ENCODE measurements around the gene FDXR. TPM values are rescaled to one million over a fixed set of nuclear protein-coding genes. Genes with fewer than 3 reads are reported as not detected.
"Not testable (repeated sequence)": the region's sequence is repeated elsewhere in the genome, so short reads cannot be mapped to it uniquely, and the experiment has no call there.

Gene FDXR
- polyA plus RNA-seq, 3 donors = 5.9 to 7.2 (median 6.6) TPM

- no peak for DNase-seq (ENCODE audit: low read depth in 3 of 3, low spot score in 2 of 3)
Observed at GRCh38 chr17:74873874-74874614, 1.2 kb upstream of the FDXR start.

DNA sequence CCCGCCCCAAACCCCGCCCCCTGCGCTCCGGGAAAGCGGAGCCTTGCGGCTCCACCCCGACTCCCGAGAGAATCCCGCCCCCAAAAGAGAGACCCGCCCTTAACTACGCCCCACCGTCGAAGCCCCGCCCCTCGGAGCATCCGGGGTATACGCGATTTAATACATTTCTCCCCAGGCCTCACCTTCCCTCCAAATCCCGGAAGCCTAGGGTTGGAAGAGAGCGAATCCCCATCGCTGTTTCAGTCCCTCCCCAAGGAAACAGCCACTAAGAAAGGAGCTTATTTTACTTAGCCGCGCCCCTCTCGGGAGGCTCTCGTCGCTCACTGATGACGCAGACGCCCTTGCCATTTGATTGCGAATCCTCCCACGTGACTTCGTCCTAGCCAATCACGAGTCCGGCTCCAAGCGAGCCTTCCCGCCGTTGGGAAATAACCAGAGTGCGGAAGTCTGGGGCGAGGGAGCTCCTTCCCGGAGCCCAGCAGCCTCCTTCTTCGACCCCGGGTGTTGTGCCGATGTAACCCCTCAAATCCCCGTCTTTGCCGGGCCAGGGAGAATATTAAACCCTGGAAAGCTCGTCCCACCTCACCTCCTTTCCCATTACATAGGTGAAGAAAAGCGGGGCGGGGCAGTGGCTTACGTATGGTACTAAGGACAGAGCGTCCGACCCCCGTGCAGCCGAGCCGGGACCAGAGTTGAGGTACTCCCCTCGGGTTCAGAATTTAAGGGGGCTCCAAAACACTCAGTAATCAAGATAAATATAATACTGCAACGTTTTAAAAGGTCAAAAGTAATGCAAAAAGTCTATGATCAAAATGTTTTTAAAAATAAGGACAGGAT, 461 bp upstream of the FDXR start:
- peak; percentile 99 to 100 (median 99) for DNase-seq (ENCODE audit: low read depth in 3 of 3, low spot score in 2 of 3)

GRCh38 chr17:74871356-74872076, 1.3 kb downstream of the FDXR start:
- no peak for DNase-seq (ENCODE audit: low read depth in 3 of 3, low spot score in 2 of 3)

DNA sequence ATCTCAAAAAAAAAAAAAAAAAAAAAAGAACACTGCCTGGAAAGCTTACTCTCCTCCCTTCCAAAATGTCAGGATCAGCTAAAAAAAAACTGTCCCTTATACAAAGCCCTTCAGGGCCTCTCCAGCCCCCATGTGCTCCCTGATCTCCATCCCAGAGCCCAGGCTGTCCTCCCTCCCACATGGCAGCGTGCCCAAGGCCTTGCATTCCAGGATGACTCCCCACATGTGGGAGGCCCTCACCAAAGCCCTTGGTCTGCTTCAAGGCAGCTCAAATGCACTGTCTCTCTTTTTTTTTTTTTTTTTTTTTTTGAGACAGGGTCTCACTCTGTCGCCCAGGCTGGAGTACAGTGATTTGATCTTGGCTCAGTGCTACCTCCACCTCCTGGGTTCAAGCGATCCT, 2.3 kb downstream of the FDXR start:
- DNase-seq (ENCODE audit: low read depth in 3 of 3, low spot score in 2 of 3) = no peak

DNA sequence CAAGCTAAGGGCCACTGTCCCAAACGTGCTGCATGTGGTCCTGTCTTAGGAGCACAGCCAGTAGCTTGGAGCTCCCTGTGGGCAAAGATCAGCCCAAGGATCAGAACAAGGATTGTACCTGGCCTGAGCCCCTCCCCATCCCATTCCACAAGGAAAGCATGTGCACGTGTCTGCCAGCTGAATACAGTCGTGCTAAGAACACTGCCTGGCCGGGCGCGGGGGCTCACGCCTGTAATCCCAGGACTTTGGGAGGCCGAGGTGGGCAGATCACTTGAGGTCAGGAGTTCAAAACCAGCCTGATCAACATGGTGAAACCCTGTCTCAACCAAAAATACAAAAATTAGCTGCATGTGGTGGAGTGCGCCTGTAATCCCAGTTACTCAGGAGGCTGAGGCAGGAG, 2.8 kb downstream of the FDXR start:
- not testable (repeated sequence) for DNase-seq (ENCODE audit: low read depth in 3 of 3, low spot score in 2 of 3)

DNA sequence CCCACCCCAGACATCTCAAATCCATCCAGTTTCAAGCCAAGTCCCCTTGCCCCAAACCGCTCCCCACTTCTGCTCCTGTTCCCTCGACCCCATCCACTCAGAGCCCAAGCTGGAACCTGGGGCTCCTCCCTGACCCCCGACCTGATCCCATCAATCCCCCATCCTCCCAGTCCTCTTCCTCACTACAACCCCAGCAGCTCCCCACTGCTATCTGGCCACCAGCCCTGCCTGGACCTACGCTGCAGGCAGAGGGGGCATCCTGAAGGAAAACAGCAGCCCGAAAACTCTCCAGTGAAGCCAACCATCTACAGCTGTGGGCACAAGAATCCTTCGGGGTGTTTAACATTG, 3.9 kb downstream of the FDXR start:
- no peak for DNase-seq (ENCODE audit: low read depth in 3 of 3, low spot score in 2 of 3)

DNA sequence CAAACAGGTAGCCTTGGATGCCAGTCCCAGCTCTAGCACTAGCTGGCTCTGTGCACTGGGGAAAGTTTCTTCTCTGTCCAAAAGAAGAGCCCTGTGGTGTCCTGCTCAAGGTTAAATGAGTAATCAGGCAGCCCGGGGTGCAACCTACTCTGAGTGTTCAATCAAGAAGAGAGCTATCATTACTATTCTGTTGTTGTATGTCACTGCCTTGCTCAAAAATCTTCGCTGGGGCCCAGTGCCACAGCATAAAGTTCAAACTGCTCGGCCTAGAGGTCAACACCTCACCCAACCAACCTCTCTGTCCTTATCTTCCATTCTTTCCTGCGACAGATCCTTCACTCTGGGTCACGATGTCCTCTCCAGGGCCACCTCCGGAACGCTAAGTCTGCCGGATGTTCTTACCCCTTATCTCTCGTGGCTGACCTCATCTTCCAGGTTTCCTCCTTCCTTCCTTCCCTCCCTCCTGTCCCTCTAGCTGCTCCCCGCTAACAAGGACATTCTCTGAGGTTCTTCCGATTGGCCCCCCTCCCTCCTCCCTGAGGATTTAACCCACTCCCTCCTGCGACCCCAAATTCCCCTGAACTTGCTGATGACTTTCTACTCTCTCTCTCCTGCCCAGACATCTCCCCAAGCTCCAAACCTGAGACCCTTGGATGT, 4.4 kb downstream of the FDXR start:
- DNase-seq (ENCODE audit: low read depth in 3 of 3, low spot score in 2 of 3) = no peak

DNA sequence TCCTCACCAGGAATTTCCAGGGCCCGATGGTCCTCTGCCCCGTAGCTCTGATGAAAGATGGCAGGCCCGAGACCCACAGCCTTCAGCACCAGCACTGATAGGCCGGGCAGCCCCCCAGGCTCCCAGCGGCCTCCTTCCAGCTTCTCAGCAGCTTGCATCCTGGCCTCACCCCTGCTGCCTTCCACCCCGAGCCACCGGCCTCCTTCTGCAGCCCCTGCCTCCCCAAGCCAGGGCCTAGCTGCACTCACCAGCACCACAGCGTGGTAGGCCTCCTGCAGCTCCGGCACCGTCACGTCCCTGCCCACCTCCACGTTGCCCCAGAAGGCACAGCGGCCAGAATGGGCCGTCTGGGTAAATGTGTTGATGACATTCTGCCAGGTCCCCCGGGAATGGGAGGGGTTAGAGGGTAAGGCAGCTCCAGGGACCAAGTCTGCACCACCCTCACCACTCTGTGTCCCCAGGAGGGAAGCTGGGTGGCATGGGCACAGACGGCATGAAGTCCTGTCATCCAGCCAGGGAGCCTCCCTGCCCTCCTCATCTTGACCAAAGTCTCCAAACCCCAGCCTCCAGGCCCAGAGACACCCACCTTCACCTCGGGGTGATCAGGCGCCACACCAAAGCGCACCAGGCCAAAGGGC, 6.5 kb downstream of the FDXR start:
- DNase-seq (ENCODE audit: low read depth in 3 of 3, low spot score in 2 of 3) = no peak

DNA sequence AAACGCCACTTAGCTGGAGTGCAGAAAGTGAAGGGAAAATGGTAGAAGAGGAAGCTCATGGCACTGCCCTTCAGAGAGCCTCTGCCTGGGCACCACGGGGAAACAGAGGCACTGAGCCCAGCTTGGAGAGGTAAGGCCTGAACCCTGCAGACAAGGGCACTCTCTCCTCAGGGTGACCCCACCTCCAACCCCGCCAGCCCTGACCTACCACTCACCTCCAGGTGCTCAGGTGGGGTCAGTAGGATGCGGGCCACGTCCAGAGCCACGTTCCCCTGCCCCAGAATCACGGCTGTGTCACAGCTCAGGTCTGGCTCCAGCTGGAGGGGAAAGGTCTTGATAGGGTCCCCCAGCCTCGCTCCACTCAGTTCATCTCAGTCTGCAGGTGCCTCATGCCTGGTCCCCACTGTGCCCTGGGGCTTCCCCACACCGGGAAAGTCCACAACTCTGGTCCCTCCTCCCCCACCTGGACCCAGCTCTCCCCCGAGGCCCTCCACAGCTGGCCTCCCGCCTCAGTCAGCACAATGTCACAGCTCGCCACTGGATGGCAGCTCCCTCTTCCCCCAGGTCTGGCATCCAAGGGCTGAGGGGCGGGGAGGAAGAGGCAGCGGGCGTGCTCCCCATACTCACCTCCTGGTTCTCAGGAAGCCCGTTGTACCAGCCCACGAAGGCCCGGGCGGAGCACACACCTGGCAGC, 7.1 kb downstream of the FDXR start:
- DNase-seq (ENCODE audit: low read depth in 3 of 3, low spot score in 2 of 3) = no peak

GRCh38 chr17:74864866-74865395, 7.9 kb downstream of the FDXR start:
- no peak for DNase-seq (ENCODE audit: low read depth in 3 of 3, low spot score in 2 of 3)

GRCh38 chr17:74864297-74864865, 8.4 kb downstream of the FDXR start:
- DNase-seq (ENCODE audit: low read depth in 3 of 3, low spot score in 2 of 3) = no peak

DNA sequence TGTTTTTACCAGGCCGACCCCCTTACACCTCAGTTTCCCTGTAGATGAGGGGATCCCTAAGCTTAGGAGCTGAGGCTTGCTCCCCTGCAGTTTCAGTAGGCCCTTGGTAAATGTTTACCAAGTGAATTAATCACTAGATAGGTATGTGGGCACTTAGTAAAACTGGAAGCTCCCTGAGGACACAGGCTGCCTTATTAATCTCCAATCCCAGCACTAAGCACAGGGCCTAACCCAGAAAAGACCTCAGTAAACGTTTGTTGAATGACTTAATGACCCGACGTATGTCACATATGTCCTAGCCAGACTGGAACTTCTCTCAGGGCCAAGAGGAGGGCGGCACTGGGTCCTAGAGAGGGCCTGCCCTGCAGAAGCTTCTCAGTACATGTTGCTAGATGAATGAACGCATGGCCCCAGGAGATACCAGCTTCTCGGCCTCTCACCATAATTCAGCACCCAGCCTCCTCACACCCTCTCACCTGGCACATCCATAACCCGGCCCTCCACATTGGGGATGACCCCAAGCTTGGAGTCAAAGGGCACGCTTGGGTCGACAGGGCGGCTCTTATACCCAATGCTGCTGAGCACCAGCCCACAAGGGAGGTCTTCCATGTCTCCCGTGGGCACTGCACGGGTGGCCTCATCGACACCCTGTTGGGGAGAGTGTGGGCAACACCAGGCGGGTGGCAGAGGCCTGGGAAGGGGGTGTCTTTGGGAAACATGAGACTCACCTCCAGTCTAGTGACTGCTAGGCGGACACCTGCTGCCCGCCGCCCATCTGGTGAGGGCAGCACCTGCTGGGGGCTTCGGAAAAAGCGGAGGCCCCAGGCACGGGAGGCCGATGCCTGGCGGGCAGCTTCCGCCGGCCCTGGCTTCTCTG, 9.1 kb downstream of the FDXR start:
- no peak for DNase-seq (ENCODE audit: low read depth in 3 of 3, low spot score in 2 of 3)

DNA sequence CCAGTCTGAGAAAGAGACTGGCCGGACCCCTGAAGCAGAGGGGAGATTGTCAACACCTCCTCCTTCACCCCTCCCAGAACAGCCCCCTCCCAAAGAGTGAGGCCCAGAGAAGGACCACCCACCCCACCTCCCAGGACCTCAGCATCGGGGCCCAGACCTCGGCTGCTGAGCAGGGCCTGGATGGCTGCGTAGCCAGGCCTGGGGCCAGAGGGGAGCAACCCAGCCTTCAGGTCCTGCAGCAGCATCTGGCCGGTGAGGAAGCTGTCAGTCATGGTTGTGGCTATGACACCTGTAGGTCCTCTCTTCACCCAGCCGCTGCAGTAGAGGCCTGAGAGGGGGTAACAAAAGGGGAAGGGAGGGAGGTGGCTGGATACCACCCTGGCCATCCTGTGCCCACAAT, 9.9 kb downstream of the FDXR start:
- no peak for DNase-seq (ENCODE audit: low read depth in 3 of 3, low spot score in 2 of 3)

- DNase-seq (ENCODE audit: low read depth in 3 of 3, low spot score in 2 of 3) = no peak
Observed at GRCh38 chr17:74862108-74862901, 10.5 kb downstream of the FDXR start.

- DNase-seq (ENCODE audit: low read depth in 3 of 3, low spot score in 2 of 3) = no peak
Observed at GRCh38 chr17:74861662-74862107, 11.1 kb downstream of the FDXR start.

DNA sequence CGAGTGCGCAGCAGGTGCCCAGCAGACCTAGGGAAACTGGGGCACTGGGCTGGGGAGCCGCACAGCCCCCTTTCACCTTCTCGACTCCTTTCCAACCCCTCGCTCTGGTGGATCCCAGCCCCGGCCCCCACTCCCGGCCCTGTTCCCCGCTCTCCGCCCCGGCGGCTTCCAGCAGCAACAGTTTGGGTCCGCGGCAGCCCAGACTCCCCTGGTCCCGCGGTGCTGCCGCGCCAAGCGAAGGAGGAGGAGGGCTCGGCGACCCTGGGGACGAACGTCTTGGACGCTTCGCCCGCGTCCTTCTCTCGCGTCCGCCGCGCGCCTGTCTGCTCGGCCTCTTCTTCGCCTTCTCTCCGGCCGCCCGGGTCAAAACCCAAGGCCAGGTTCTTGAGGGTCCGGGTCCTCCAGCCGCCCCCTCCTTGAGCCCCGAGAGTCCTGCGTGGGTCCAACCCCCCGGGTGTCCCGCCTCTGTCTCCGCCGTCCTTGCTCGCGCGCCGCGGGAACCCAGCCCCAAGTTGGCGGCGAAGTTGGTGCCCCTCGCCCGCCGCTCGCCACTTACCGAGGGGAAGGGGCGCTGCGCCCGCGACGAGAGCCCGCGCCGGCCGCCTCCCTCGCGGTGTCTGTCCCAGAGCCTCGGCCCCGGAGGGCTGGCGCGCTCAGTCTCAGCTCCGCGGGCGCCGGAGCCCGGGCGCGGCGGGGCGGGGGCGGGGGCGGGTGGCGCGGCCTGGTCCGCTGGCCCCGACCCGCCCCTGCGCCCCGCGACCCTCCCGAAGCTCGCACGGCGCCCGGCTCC, 11.7 kb downstream of the FDXR start:
- DNase-seq (ENCODE audit: low read depth in 3 of 3, low spot score in 2 of 3) = no peak
